Astrocyte (in vitro differentiated cells and primary cell): ENCODE data around the gene MAP3K4. TPM values are rescaled to one million over a fixed set of nuclear protein-coding genes. Genes with fewer than 3 reads are reported as not detected.

ENCODE experiments used
- DNase-seq: peaks from one replicate; pipeline ENCODE4 v3.0.0-alpha.2; 2010; ENCODE audit warnings: low read depth
- FAIRE-seq: peaks from 2 replicates; lab custom pipeline; 2011; peaks lifted over from hg19 to GRCh38; lab: Jason Lieb, UNC
- H2AFZ ChIP-seq: 2 replicates; pipeline ENCODE4 v1.6.0; 2012; ENCODE audit warnings: low read depth, low read length, inconsistent platforms
- H3K27ac ChIP-seq: 2 replicates; pipeline ENCODE4 v1.5.1; 2011; ENCODE audit warnings: low read depth, low read length, inconsistent platforms
- H3K27me3 ChIP-seq: 2 replicates; pipeline ENCODE4 v1.6.0; 2011; ENCODE audit warnings: low read length, inconsistent platforms; ENCODE audit not compliant: insufficient read depth
- H3K36me3 ChIP-seq: 2 replicates; pipeline ENCODE4 v1.5.1; 2011; ENCODE audit warnings: low read length, inconsistent platforms; ENCODE audit not compliant: insufficient read depth
- H3K4me1 ChIP-seq: 2 replicates; pipeline ENCODE4 v1.5.1; 2011; ENCODE audit warnings: low read length, inconsistent platforms; ENCODE audit not compliant: insufficient read depth
- H3K4me2 ChIP-seq: 2 replicates; pipeline ENCODE4 v1.6.0; 2012; ENCODE audit warnings: low read length, inconsistent platforms
- H3K4me3 ChIP-seq: 2 replicates; pipeline ENCODE4 v1.5.1; 2011; ENCODE audit warnings: low read depth, mild to moderate bottlenecking, low read length, inconsistent platforms; ENCODE audit not compliant: insufficient read depth
- H3K79me2 ChIP-seq: 2 replicates; pipeline ENCODE4 v1.6.0; 2012; ENCODE audit warnings: mild to moderate bottlenecking, low read length, inconsistent platforms; ENCODE audit not compliant: insufficient read depth
- H3K9ac ChIP-seq: 2 replicates; pipeline ENCODE4 v1.6.0; 2012; ENCODE audit warnings: mild to moderate bottlenecking, low read length, inconsistent platforms
- H3K9me3 ChIP-seq: 2 replicates; pipeline ENCODE4 v1.5.1; 2012; ENCODE audit warnings: low read depth, mild to moderate bottlenecking, low read length, inconsistent platforms; ENCODE audit not compliant: insufficient read depth
- H4K20me1 ChIP-seq: 2 replicates; pipeline ENCODE4 v1.6.0; 2012; ENCODE audit warnings: low read length, inconsistent platforms; ENCODE audit not compliant: insufficient read depth
- H3K27ac Mint-ChIP-seq: one replicate; pipeline ENCODE4 v1.8.0; 2021; ENCODE audit warnings: mild to moderate bottlenecking, mixed read lengths; ENCODE audit not compliant: unreplicated experiment
- H3K27me3 Mint-ChIP-seq: one replicate; pipeline ENCODE4 v1.8.0; 2021; ENCODE audit warnings: low read depth, mixed read lengths; ENCODE audit not compliant: unreplicated experiment
- H3K36me3 Mint-ChIP-seq: one replicate; pipeline ENCODE4 v1.8.0; 2021; ENCODE audit warnings: low read depth, mixed read lengths; ENCODE audit not compliant: unreplicated experiment
- H3K4me1 Mint-ChIP-seq: one replicate; pipeline ENCODE4 v1.8.0; 2021; ENCODE audit warnings: low read depth, mixed read lengths; ENCODE audit not compliant: unreplicated experiment
- H3K4me3 Mint-ChIP-seq: one replicate; pipeline ENCODE4 v1.8.0; 2021; ENCODE audit warnings: mild to moderate bottlenecking, moderate library complexity, mixed read lengths; ENCODE audit not compliant: unreplicated experiment
- H3K9me3 Mint-ChIP-seq: one replicate; pipeline ENCODE4 v1.8.0; 2021; ENCODE audit warnings: mild to moderate bottlenecking, mixed read lengths; ENCODE audit not compliant: unreplicated experiment
- EZH2 ChIP-seq: IDR thresholded peaks from 2 replicates; pipeline ENCODE4 v1.6.1; 2012; ENCODE audit warnings: mild to moderate bottlenecking, low read length, inconsistent platforms; ENCODE audit not compliant: insufficient read depth
- total RNA-seq: library from RNA; stranded (reverse); gene quantifications from 2 replicates; pipeline ENCODE4 v1.2.1, GENCODE V29; 2021
- TF ChIP-seq, protein P1 (sequence below): IDR thresholded peaks from 2 replicates; pipeline ENCODE4 v1.5.1; 2011; ENCODE audit warnings: low read depth, mild to moderate bottlenecking, inconsistent platforms, low read length, moderate library complexity; ENCODE audit not compliant: insufficient read depth

The MAP3K4 gene
- total RNA-seq, 1 donor from 2014 or later = 22.1 TPM

GRCh38 chr6:161107779-161108730, 116.5 kb downstream of the MAP3K4 start:
- H3K36me3 Mint-ChIP-seq = peaks cover 29% of the 10 kb centered on the region
- no peak for FAIRE-seq

DNA sequence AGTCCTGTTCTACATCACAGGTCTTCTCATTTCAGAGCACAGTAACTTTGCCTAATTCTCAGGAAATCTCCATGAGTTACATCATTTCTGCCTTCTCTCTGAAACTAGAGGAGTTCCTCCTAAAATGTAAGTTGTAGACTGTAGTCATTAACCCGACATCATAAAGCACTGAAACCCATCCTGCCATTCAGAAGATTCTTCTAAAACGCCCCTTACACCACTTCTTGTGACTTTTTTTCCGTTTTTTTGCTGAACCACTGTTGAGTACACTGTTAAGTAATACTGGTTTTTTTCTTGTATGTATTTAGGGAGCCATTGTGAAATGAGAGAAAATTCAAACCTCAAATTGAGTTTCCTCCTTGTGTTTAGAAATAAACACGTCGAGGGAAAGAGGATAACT, 117.3 kb downstream of the MAP3K4 start:
- TF ChIP-seq, protein P1, sequence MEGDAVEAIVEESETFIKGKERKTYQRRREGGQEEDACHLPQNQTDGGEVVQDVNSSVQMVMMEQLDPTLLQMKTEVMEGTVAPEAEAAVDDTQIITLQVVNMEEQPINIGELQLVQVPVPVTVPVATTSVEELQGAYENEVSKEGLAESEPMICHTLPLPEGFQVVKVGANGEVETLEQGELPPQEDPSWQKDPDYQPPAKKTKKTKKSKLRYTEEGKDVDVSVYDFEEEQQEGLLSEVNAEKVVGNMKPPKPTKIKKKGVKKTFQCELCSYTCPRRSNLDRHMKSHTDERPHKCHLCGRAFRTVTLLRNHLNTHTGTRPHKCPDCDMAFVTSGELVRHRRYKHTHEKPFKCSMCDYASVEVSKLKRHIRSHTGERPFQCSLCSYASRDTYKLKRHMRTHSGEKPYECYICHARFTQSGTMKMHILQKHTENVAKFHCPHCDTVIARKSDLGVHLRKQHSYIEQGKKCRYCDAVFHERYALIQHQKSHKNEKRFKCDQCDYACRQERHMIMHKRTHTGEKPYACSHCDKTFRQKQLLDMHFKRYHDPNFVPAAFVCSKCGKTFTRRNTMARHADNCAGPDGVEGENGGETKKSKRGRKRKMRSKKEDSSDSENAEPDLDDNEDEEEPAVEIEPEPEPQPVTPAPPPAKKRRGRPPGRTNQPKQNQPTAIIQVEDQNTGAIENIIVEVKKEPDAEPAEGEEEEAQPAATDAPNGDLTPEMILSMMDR = no peak
- no peak for TF ChIP-seq EZH2
- DNase-seq (no peak), FAIRE-seq (no peak)
- Histone ChIP-seq H3K9ac (no peak overlapping the region), H3K9me3 (no peaks in the 10 kb centered on the region), H3K36me3 (peaks cover 50% of the 10 kb centered on the region), H3K4me2 (no peak overlapping the region), H3K27ac (no peak overlapping the region), H3K79me2 (no peaks in the 10 kb centered on the region), H3K27me3 (no peaks in the 10 kb centered on the region), H2AFZ (no peak overlapping the region), H3K4me3 (no peak overlapping the region), H4K20me1 (no peaks in the 10 kb centered on the region), H3K4me1 (peaks cover 16% of the 10 kb centered on the region)
- no peaks in the 10 kb centered on the region for H3K9me3 Mint-ChIP-seq
- no peak overlapping the region for H3K27ac Mint-ChIP-seq
- peaks cover 26% of the 10 kb centered on the region for H3K36me3 Mint-ChIP-seq
- no peak overlapping the region for H3K4me3 Mint-ChIP-seq
- H3K4me1 Mint-ChIP-seq = peaks cover 15% of the 10 kb centered on the region
- no peaks in the 10 kb centered on the region for H3K27me3 Mint-ChIP-seq

More at GRCh38 chr6:161107779-161108730, 116.5 kb downstream of the MAP3K4 start:
- H2AFZ ChIP-seq = no peak overlapping the region
- TF ChIP-seq EZH2 = no peak
- TF ChIP-seq, protein P1 = no peak
- Mint-ChIP-seq H3K4me1 (peaks cover 17% of the 10 kb centered on the region), H3K27me3 (no peaks in the 10 kb centered on the region), H3K27ac (no peak overlapping the region), H3K4me3 (no peak overlapping the region), H3K9me3 (no peaks in the 10 kb centered on the region)
- H3K27me3 ChIP-seq = no peaks in the 10 kb centered on the region
- no peak for DNase-seq
- H3K4me3 ChIP-seq = no peak overlapping the region
- H3K36me3 ChIP-seq = peaks cover 49% of the 10 kb centered on the region
- H3K4me1 ChIP-seq = peaks cover 16% of the 10 kb centered on the region
- no peak overlapping the region for H3K27ac ChIP-seq
- no peak overlapping the region for H3K9ac ChIP-seq
- no peaks in the 10 kb centered on the region for H3K9me3 ChIP-seq
- no peaks in the 10 kb centered on the region for H4K20me1 ChIP-seq
- H3K4me2 ChIP-seq = no peak overlapping the region
- no peaks in the 10 kb centered on the region for H3K79me2 ChIP-seq

DNA sequence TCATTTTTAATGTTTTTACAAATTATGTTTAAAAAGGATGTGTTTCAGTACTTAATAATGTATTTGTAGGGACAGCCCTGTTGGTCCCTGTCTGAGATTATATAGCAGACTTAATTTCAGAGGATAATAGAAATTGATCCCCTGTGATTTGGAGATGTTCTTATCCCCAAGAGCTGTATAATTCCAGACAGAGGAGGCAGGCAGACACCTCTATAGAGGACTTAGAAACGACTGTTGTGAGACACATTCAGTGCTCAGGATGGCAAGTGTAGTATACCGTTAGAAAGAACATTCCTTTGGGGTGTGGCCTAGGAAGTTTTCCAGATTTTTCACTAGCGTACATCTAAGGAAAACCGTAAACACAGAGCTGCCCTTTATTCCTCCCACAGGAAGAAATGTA, 117.8 kb downstream of the MAP3K4 start:
- Histone ChIP-seq H3K27ac (no peak overlapping the region), H3K9ac (no peak overlapping the region), H3K27me3 (no peaks in the 10 kb centered on the region), H3K4me2 (no peak overlapping the region), H3K4me3 (no peak overlapping the region), H3K4me1 (peaks cover 16% of the 10 kb centered on the region), H3K9me3 (no peaks in the 10 kb centered on the region), H3K79me2 (no peaks in the 10 kb centered on the region), H2AFZ (no peak overlapping the region), H4K20me1 (no peaks in the 10 kb centered on the region), H3K36me3 (peaks cover 54% of the 10 kb centered on the region)
- Mint-ChIP-seq H3K27ac (no peak overlapping the region), H3K4me1 (peaks cover 15% of the 10 kb centered on the region), H3K4me3 (no peak overlapping the region), H3K27me3 (no peaks in the 10 kb centered on the region), H3K9me3 (no peaks in the 10 kb centered on the region), H3K36me3 (peaks cover 26% of the 10 kb centered on the region)
- FAIRE-seq (no peak), DNase-seq (no peak)
- TF ChIP-seq EZH2 = no peak
- TF ChIP-seq, protein P1 = no peak
